ENCODE data around the gene TMEM45A.

DNA sequence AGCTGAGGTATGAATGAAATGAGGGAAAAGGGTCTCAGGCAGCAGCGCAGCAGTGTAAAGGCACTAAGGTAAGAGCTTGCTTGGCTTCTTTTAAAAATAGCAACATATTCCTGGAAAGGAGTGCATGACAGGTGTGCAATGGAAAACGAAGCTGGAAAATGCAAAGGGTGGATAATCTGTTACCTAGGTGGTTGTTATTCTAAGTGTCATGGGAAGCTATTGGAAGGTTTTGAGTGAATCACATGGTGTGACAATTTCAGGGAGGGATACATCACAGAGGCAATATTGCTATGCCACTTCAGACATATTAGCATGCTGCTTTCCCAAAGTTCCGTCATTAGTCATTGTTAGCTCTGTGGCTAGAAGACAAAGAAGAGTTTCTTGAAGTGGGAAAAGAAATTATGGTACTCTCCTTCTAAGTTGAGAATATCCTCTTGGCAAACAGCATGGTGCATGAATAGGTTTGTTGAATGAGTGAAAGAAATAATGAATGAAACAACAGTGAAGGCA is 28.7 kb upstream of the TMEM45A start:
- TF ChIP-seq, protein P1, sequence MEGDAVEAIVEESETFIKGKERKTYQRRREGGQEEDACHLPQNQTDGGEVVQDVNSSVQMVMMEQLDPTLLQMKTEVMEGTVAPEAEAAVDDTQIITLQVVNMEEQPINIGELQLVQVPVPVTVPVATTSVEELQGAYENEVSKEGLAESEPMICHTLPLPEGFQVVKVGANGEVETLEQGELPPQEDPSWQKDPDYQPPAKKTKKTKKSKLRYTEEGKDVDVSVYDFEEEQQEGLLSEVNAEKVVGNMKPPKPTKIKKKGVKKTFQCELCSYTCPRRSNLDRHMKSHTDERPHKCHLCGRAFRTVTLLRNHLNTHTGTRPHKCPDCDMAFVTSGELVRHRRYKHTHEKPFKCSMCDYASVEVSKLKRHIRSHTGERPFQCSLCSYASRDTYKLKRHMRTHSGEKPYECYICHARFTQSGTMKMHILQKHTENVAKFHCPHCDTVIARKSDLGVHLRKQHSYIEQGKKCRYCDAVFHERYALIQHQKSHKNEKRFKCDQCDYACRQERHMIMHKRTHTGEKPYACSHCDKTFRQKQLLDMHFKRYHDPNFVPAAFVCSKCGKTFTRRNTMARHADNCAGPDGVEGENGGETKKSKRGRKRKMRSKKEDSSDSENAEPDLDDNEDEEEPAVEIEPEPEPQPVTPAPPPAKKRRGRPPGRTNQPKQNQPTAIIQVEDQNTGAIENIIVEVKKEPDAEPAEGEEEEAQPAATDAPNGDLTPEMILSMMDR (IDR thresholded peaks at IDR 0.05; ENCODE audit: extremely low read depth in 1 of 2, insufficient read depth in 1 of 2, low read depth in 1 of 2, low read length in 2 of 2): no peak
- TF ChIP-seq EZH2 (IDR thresholded peaks at IDR 0.05; ENCODE audit: borderline replicate concordance, low read depth, low read length, severe bottlenecking) (no peak), FOS (IDR thresholded peaks at IDR 0.05; ENCODE audit: borderline replicate concordance, insufficient read depth, low read length) (no peak)
